ENCODE measurements around the gene DNAI2.

Gene DNAI2

DNA sequence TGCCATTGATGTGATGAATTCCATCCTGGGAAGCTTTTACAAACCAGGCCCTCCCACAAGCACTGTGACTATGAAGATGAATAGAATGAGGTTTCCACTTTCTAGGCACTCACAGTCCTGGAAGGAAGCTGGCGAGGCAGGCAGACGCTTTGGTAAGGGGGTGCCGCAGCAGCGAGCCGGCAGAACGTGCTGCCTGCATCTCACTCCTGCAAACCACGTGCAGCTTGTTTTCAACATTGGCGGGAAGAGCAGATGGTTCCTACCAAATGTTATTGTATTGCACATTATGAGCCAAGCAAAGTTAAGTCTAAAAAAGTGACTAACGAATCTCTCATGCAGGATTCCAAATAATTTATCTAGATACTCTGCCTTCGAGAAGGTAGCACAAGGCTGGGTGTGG, 3.7 kb upstream of the DNAI2 start:
- H3K27ac ChIP-seq, result no peak overlapping the region
- no peak for TF ChIP-seq ZFX (IDR thresholded peaks at IDR 0.05)
- TF ChIP-seq, protein P1, sequence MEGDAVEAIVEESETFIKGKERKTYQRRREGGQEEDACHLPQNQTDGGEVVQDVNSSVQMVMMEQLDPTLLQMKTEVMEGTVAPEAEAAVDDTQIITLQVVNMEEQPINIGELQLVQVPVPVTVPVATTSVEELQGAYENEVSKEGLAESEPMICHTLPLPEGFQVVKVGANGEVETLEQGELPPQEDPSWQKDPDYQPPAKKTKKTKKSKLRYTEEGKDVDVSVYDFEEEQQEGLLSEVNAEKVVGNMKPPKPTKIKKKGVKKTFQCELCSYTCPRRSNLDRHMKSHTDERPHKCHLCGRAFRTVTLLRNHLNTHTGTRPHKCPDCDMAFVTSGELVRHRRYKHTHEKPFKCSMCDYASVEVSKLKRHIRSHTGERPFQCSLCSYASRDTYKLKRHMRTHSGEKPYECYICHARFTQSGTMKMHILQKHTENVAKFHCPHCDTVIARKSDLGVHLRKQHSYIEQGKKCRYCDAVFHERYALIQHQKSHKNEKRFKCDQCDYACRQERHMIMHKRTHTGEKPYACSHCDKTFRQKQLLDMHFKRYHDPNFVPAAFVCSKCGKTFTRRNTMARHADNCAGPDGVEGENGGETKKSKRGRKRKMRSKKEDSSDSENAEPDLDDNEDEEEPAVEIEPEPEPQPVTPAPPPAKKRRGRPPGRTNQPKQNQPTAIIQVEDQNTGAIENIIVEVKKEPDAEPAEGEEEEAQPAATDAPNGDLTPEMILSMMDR (conservative IDR thresholded peaks at IDR 0.05), result no peak

DNA sequence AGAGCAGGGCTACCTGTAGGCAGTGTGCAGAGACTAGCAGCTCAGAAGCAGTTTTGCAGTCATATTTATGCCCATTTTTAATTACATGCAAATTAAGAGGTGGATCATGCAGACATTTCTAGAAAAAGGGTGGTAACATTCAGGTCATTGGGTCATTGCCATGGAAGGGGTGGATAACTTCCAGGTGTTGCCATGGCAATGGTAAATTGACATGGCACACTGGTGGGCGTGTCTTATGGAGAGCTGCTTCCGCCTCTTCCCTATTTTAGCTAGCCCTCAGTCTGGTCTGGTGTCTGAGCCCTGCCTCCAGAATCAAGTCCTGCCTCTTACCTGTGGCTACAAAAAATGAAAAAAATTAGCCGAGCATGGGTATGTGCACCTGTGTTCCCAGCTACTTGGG, 2.8 kb upstream of the DNAI2 start:
- TF ChIP-seq, protein P1 (conservative IDR thresholded peaks at IDR 0.05), result no peak
- TF ChIP-seq ZFX (IDR thresholded peaks at IDR 0.05), result no peak
- no peak overlapping the region for H3K27ac ChIP-seq

DNA sequence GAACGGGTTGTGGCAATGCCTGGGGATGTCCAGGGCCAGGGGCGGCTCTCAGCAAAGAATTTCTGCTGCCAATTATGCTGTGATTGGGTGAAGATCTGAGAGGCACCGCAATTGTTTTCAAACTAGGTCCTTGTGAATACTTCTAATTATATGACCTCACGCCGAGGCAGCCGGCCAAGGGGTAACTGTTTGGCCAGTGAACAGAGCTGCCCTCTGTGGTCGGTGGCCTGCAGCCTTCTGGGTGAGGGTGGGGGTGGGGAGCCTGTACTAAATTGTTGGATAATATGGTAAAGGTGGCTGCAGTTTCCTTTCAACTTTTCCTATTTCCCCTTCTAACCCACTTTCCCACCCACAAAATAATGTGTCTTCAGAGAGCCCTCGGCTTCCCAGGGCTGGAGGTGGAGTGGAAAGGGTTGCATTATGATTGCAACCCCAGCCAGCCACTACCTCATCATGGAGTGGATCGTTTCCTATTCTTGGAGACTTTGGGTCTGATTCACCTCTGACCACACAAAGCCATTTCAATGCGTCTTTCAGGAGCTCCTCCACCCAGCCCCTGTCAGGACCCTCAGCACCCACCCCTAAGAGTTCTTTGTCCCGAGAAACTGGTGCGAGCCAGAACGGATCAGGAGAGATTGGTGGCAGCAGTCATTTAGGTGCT, 2.0 kb upstream of the DNAI2 start:
- TF ChIP-seq ZFX (IDR thresholded peaks at IDR 0.05), result no peak
- TF ChIP-seq, protein P1 (conservative IDR thresholded peaks at IDR 0.05), result no peak
- no peak overlapping the region for H3K27ac ChIP-seq

DNA sequence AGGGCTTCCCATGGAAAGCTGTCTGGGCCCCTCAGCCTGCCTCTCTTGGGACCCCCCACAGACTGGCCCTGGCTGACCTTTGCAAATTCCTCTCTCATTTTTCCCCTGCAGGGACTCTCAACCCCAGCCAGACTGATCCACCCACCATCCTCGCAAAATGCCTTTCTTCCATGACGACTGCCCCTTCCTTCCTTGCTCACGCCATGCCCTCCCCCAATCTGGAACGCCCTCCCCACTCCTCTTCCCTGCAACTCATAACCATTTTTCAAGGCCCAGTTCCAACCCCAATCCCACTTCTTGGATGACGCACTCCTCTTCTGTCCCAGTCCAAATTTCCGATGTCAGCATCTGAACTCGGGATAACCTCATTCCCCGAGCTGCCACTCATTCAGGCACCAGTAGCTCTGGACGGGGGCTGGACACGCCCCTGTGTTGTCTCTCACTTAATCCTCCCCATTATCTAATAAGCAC, 1.3 kb upstream of the DNAI2 start:
- TF ChIP-seq, protein P1 (conservative IDR thresholded peaks at IDR 0.05), result no peak
- TF ChIP-seq ZFX (IDR thresholded peaks at IDR 0.05), result no peak
- no peak overlapping the region for H3K27ac ChIP-seq

DNA sequence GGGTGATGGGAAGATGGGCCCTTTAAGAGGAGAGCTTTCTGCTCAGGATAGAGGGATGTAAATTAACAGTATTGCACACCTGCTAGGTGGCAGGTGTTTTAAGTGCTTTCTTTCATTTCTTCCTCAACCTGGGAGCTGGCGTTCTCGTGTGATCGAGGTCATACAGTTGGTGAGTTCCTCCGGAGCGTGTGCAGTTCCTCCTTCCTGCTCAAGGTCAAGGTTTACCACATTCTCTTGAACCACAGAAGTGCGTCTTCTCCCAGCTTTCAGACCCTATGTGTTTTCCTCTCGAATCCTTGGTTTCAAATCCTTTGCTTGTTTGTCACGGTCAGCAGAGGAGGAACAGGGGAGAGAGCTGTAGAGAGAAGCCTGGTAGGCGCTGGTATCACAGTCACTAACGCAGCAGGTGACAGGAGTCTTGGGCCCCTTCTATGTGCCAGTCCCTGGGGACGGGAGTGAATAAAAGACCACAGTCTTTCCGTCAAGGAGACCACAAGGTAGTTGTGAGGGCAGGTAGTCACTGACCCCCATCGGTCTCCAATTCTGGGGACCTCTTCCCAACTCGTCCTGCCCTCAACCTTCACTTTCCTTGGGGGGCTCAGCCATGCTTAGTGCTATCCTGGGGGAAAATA, 791 bp downstream of the DNAI2 start:
- TF ChIP-seq ZFX (IDR thresholded peaks at IDR 0.05), result no peak
- TF ChIP-seq, protein P1 (conservative IDR thresholded peaks at IDR 0.05), result no peak
- H3K27ac ChIP-seq, result no peak overlapping the region

DNA sequence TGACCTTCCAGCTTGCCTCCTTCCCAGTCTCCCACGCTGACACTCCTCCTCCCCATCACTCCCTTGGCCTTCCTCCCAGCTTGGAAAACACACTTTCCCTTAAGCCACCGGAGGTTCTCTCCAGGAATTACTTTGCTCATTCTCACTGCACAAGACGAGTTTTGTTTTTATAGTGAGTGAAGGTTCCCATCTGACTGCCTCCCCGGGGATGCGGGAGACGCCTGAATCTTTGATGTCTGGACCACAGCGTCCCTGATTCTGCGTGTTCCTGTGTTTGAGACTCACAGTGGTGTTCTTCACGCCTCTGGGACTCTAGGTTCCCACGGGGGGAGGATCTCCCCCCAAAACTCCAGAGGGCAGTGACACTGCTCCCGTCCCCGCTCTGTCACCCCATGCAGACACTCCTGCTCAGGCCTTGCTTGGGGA, 2.0 kb downstream of the DNAI2 start:
- TF ChIP-seq, protein P1 (conservative IDR thresholded peaks at IDR 0.05), result no peak
- no peak for TF ChIP-seq ZFX (IDR thresholded peaks at IDR 0.05)
- no peak overlapping the region for H3K27ac ChIP-seq

DNA sequence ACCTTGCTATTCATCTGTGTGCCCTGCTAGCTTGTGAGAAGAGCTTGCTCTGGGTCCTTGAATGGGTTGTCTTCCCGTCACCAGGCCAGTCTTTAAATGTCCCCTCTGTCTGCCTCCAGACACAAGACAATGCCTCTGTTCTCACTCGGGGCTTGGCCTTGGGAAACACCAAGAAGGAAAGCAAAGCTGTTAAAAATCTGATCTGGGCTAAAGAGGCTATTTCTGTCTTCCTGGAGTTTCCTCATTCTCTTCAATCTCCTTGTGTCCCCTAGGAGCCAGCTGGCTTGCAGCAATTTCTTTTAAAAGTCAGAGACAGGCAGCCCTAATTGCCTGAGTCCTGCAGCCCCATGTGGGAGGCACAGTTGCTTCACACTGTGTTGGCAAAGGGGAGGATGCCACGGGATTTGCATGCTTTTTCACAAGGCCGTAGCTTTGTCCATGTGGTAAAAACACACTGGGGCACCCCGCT, 2.5 kb downstream of the DNAI2 start:
- H3K27ac ChIP-seq, result no peak overlapping the region

More for the DNA sequence above, 2.5 kb downstream of the DNAI2 start:
- TF ChIP-seq ZFX (IDR thresholded peaks at IDR 0.05), result no peak
- TF ChIP-seq, protein P1 (conservative IDR thresholded peaks at IDR 0.05), result no peak

Measured in C4-2B (cell line).